CD4-positive, alpha-beta memory T cell (primary cell): ENCODE data around the gene TBC1D10A. TPM values are rescaled to one million over a fixed set of nuclear protein-coding genes. Genes with fewer than 3 reads are reported as not detected.
"Not testable (repeated sequence)": the region's sequence is repeated elsewhere in the genome, so short reads cannot be mapped to it uniquely, and the experiment has no call there.

ENCODE experiments used
- CTCF ChIA-PET: fragments of 350-600 bp; sonication (Branson Sonifier 250); formaldehyde crosslinking; loops from one replicate; lab custom pipeline; 2021; ENCODE audit warnings: inconsistent platforms; ENCODE audit not compliant: partially characterized antibody; lab: Charles Lee
- POLR2A ChIA-PET: fragments of 350-600 bp; sonication (Branson Sonifier 250); formaldehyde crosslinking; loops from one replicate; lab custom pipeline; 2021; ENCODE audit not compliant: partially characterized antibody; lab: Charles Lee
- DNase-seq, 5 donors: peaks; one replicate each; pipeline versions ENCODE4 v3.0.0 to v3.0.0-alpha.2; 2020 to 2022; ENCODE audit warnings: mixed read lengths in 1 of 5
- H3K27ac ChIP-seq: one replicate; pipeline ENCODE4 v1.7.0; 2013; ENCODE audit warnings: low read depth, low read length
- H3K27me3 ChIP-seq: 2 replicates; pipeline ENCODE4 v1.7.0; 2013; ENCODE audit warnings: mild to moderate bottlenecking, low read length, moderate library complexity; ENCODE audit not compliant: insufficient read depth
- H3K36me3 ChIP-seq: 2 replicates; pipeline ENCODE4 v1.7.0; 2013; ENCODE audit warnings: mild to moderate bottlenecking, low read length, moderate library complexity; ENCODE audit not compliant: insufficient read depth
- H3K4me1 ChIP-seq: 2 replicates; pipeline ENCODE4 v1.7.0; 2013; ENCODE audit warnings: mild to moderate bottlenecking, low read length, moderate library complexity; ENCODE audit not compliant: insufficient read depth
- H3K4me3 ChIP-seq, 2 donors: one replicate each; pipeline ENCODE4 v1.7.0; 2013; ENCODE audit warnings: low read length in 2 of 2, mild to moderate bottlenecking in 1 of 2
- H3K9me3 ChIP-seq, 2 donors: one replicate each; pipeline ENCODE4 v1.7.0; 2013; ENCODE audit warnings: low read length in 2 of 2, control low read depth in 1 of 2; ENCODE audit not compliant: control insufficient read depth in 1 of 2
- H3K27ac Mint-ChIP-seq, 7 donors: one replicate each; pipeline ENCODE4 v1.8.0; 2020 to 2021; ENCODE audit warnings: mixed read lengths in 7 of 7, mild to moderate bottlenecking in 6 of 7, inconsistent platforms in 3 of 7, moderate library complexity in 3 of 7
- H3K27me3 Mint-ChIP-seq, 2 donors: one replicate each; pipeline ENCODE4 v1.8.0; 2020 to 2021; ENCODE audit warnings: mixed read lengths in 2 of 2
- H3K36me3 Mint-ChIP-seq, 2 donors: one replicate each; pipeline ENCODE4 v1.8.0; 2020 to 2021; ENCODE audit warnings: mixed read lengths in 2 of 2, inconsistent platforms in 1 of 2, mild to moderate bottlenecking in 1 of 2
- H3K4me1 Mint-ChIP-seq, 4 donors: one replicate each; pipeline ENCODE4 v1.8.0; 2020 to 2021; ENCODE audit warnings: mixed read lengths in 4 of 4, mild to moderate bottlenecking in 1 of 4
- H3K4me3 Mint-ChIP-seq, 8 donors: one replicate each; pipeline ENCODE4 v1.8.0; 2020 to 2021; ENCODE audit warnings: mixed read lengths in 8 of 8, mild to moderate bottlenecking in 7 of 8, moderate library complexity in 6 of 8, inconsistent platforms in 3 of 8
- H3K9me3 Mint-ChIP-seq, 8 donors: one replicate each; pipeline ENCODE4 v1.8.0; 2020 to 2021; ENCODE audit warnings: mixed read lengths in 8 of 8, mild to moderate bottlenecking in 5 of 8, inconsistent platforms in 3 of 8, moderate library complexity in 1 of 8
- intact Hi-C: fragments of 100-400 bp; cut with micrococcal nuclease; formaldehyde crosslinking; loops from one replicate; pipeline ENCODE4 v1.15.1; 2023
- polyA plus RNA-seq, 2 donors: library from polyadenylated mRNA; unstranded; fragments of 300-500 nt; fragmentation: Illumina TruSeq; gene quantifications; one replicate each; pipeline ENCODE4 v1.2.3, GENCODE V29; 2021
- total RNA-seq, 2 experiments: library from RNA; stranded (reverse); gene quantifications; one replicate each; pipeline ENCODE4 v1.2.3, GENCODE V29; 2021

The TBC1D10A gene
- total and polyA plus RNA-seq, 4 experiments from 2014 or later, result 60.6 to 76.8 (median 61.9) TPM

GRCh38 chr22:30348404-30348803 lies 21.7 kb upstream of the TBC1D10A start:
- Mint-ChIP-seq H3K36me3 (peaks cover 61 to 85% of the 10 kb centered on the region in 2 donors), H3K27me3 (no peaks in the 10 kb centered on the region), H3K9me3 (no peaks in the 10 kb centered on the region), H3K27ac (peak overlapping the region; percentile 22 to 92 (median 66)), H3K4me3 (peak overlapping the region in 3 of 8 donors; percentile 39 to 65 (median 55)), H3K4me1 (peaks cover 34 to 84% (median 56%) of the 10 kb centered on the region in 4 donors)
- Histone ChIP-seq H3K4me1 (peaks cover 79% of the 10 kb centered on the region), H3K9me3 (no peaks in the 10 kb centered on the region), H3K36me3 (peaks cover 74% of the 10 kb centered on the region), H3K27me3 (no peaks in the 10 kb centered on the region), H3K4me3 (no peak overlapping the region), H3K27ac (no peak overlapping the region)
- no peak for DNase-seq
- intact Hi-C loops, result no loop called here
- POLR2A ChIA-PET, result interaction anchor here (1.0 to 3.4 kb wide), 5 partner anchors 8 to 59 kb away, joined by 3 to 13 read pairs (median 6); partner anchors contain the start of genes CASTOR1, CCDC157, SF3A1 and TBC1D10A
- CTCF ChIA-PET, result interaction anchor here (3.6 kb wide), 1 partner anchor 60 kb away, joined by 19 read pairs; the partner anchor contains the start of gene CASTOR1

GRCh38 chr22:30347255-30347892 lies 20.6 kb upstream of the TBC1D10A start:
- Mint-ChIP-seq H3K4me3 (peak overlapping the region in 6 of 8 donors; percentile 4 to 70 (median 37)), H3K27me3 (no peaks in the 10 kb centered on the region), H3K27ac (peak overlapping the region; percentile 17 to 88 (median 82)), H3K4me1 (peaks cover 37 to 74% (median 51%) of the 10 kb centered on the region in 4 donors), H3K36me3 (peaks cover 66 to 87% of the 10 kb centered on the region in 2 donors), H3K9me3 (no peaks in the 10 kb centered on the region)
- CTCF ChIA-PET, result interaction anchor here (0.9 to 2.2 kb wide), 3 partner anchors 22 to 84 kb away, joined by 4 to 12 read pairs (median 4); no protein-coding TSS in a partner anchor
- intact Hi-C loops, result no loop called here
- H3K27ac ChIP-seq, result no peak overlapping the region
- H3K27me3 ChIP-seq, result no peaks in the 10 kb centered on the region
- H3K4me3 ChIP-seq, result no peak overlapping the region
- peaks cover 78% of the 10 kb centered on the region for H3K36me3 ChIP-seq
- no peaks in the 10 kb centered on the region for H3K9me3 ChIP-seq
- H3K4me1 ChIP-seq, result peaks cover 71% of the 10 kb centered on the region
- no peak for DNase-seq
- POLR2A ChIA-PET, result interaction anchor here (1.0 to 3.4 kb wide), 9 partner anchors 9 to 58 kb away, joined by 3 to 13 read pairs (median 6); partner anchors contain the start of genes CASTOR1, CCDC157, RNF215 and SF3A1

GRCh38 chr22:30344447-30345200 lies 17.9 kb upstream of the TBC1D10A start:
- H3K4me1 Mint-ChIP-seq, result peaks cover 25 to 48% (median 33%) of the 10 kb centered on the region in 4 donors
- intact Hi-C loops, result no loop called here
- peak overlapping the region; percentile 57 to 87 (median 69) for H3K27ac Mint-ChIP-seq

GRCh38 chr22:30340911-30341685 lies 14.4 kb upstream of the TBC1D10A start:
- no peaks in the 10 kb centered on the region for H3K27me3 Mint-ChIP-seq
- Histone ChIP-seq H3K27ac (no peak overlapping the region), H3K4me3 (no peak overlapping the region), H3K27me3 (no peaks in the 10 kb centered on the region), H3K36me3 (peaks cover 98% of the 10 kb centered on the region), H3K4me1 (peaks cover 22% of the 10 kb centered on the region), H3K9me3 (no peaks in the 10 kb centered on the region)
- ChIA-PET CTCF (interaction anchor here (1.1 to 3.4 kb wide), 2 partner anchors 53 to 233 kb away, joined by 3 to 17 read pairs; no protein-coding TSS in a partner anchor), POLR2A (interaction anchor here (1.0 to 2.7 kb wide), 5 partner anchors 8 to 50 kb away, joined by 3 to 11 read pairs (median 4); partner anchors contain the start of genes CCDC157 and SF3A1)
- peaks cover 84 to 95% of the 10 kb centered on the region in 2 donors for H3K36me3 Mint-ChIP-seq
- no peaks in the 10 kb centered on the region for H3K9me3 Mint-ChIP-seq
- DNase-seq, result no peak
- H3K27ac Mint-ChIP-seq, result no peak overlapping the region
- no peak overlapping the region for H3K4me3 Mint-ChIP-seq
- intact Hi-C loops, result no loop called here
- peaks cover 12 to 18% (median 16%) of the 10 kb centered on the region in 4 donors for H3K4me1 Mint-ChIP-seq

More at GRCh38 chr22:30344447-30345200, 17.9 kb upstream of the TBC1D10A start:
- H3K27ac ChIP-seq, result peak overlapping the region; percentile 23
- peaks cover 50% of the 10 kb centered on the region for H3K4me1 ChIP-seq
- H3K36me3 ChIP-seq, result peaks cover 82% of the 10 kb centered on the region
- no peaks in the 10 kb centered on the region for H3K27me3 Mint-ChIP-seq
- H3K9me3 ChIP-seq, result no peaks in the 10 kb centered on the region
- H3K27me3 ChIP-seq, result no peaks in the 10 kb centered on the region
- no peak overlapping the region for H3K4me3 ChIP-seq
- peaks cover 70 to 88% of the 10 kb centered on the region in 2 donors for H3K36me3 Mint-ChIP-seq
- H3K9me3 Mint-ChIP-seq, result no peaks in the 10 kb centered on the region
- H3K4me3 Mint-ChIP-seq, result peak overlapping the region in 6 of 8 donors; percentile 11 to 60 (median 34)
- ChIA-PET POLR2A (interaction anchor here (1.1 to 3.3 kb wide), 3 partner anchors 17 to 47 kb away, joined by 3 to 21 read pairs (median 4); partner anchors contain the start of gene TBC1D10A), CTCF (interaction anchor here (2.1 kb wide), 1 partner anchor 59 kb away, joined by 4 read pairs; no protein-coding TSS in a partner anchor)
- DNase-seq, result peak in 4 of 5 donors; percentile 17 to 36 (median 25)

GRCh38 chr22:30338802-30339201 lies 12.1 kb upstream of the TBC1D10A start:
- no peak for DNase-seq
- peaks cover 3 to 10% (median 6%) of the 10 kb centered on the region in 4 donors for H3K4me1 Mint-ChIP-seq
- no peak overlapping the region for H3K4me3 ChIP-seq
- CTCF ChIA-PET, result interaction anchor here (1.4 to 1.5 kb wide), 2 partner anchors 15 to 75 kb away, joined by 3 read pairs; no protein-coding TSS in a partner anchor
- POLR2A ChIA-PET, result interaction anchor here (1.0 kb wide), 1 partner anchor 144 kb away, joined by 3 read pairs; no protein-coding TSS in a partner anchor
- peaks cover 2% of the 10 kb centered on the region for H3K4me1 ChIP-seq
- H3K4me3 Mint-ChIP-seq, result no peak overlapping the region
- H3K27me3 ChIP-seq, result no peaks in the 10 kb centered on the region
- no peaks in the 10 kb centered on the region for H3K27me3 Mint-ChIP-seq
- peaks cover 82 to 97% of the 10 kb centered on the region in 2 donors for H3K36me3 Mint-ChIP-seq
- H3K27ac Mint-ChIP-seq, result peak overlapping the region in 1 of 7 donors; percentile 30
- peaks cover 98% of the 10 kb centered on the region for H3K36me3 ChIP-seq
- intact Hi-C loops, result no loop called here
- H3K27ac ChIP-seq, result no peak overlapping the region
- no peaks in the 10 kb centered on the region for H3K9me3 ChIP-seq
- no peaks in the 10 kb centered on the region for H3K9me3 Mint-ChIP-seq

GRCh38 chr22:30338341-30338740 lies 11.6 kb upstream of the TBC1D10A start:
- H3K4me3 Mint-ChIP-seq, H3K27ac ChIP-seq, intact Hi-C loops, H3K4me3 ChIP-seq, H3K9me3 ChIP-seq, H3K27me3 Mint-ChIP-seq, H3K4me1 ChIP-seq, DNase-seq, H3K9me3 Mint-ChIP-seq, H3K27me3 ChIP-seq: not testable (repeated sequence)
- ChIA-PET POLR2A (interaction anchor here (1.0 kb wide), 1 partner anchor 143 kb away, joined by 3 read pairs; no protein-coding TSS in a partner anchor), CTCF (interaction anchor here (1.4 to 1.5 kb wide), 2 partner anchors 15 to 75 kb away, joined by 3 read pairs; no protein-coding TSS in a partner anchor)
- Mint-ChIP-seq H3K4me1 (peaks cover 3 to 15% (median 6%) of the 10 kb centered on the region in 4 donors), H3K36me3 (peaks cover 82 to 97% of the 10 kb centered on the region in 2 donors), H3K27ac (peak overlapping the region in 1 of 7 donors; percentile 30)
- H3K36me3 ChIP-seq, result peaks cover 98% of the 10 kb centered on the region
